ENCODE data around the gene PLB1.
"Not testable (repeated sequence)": the region's sequence is repeated elsewhere in the genome, so short reads cannot be mapped to it uniquely, and the experiment has no call there.

Gene PLB1

DNA sequence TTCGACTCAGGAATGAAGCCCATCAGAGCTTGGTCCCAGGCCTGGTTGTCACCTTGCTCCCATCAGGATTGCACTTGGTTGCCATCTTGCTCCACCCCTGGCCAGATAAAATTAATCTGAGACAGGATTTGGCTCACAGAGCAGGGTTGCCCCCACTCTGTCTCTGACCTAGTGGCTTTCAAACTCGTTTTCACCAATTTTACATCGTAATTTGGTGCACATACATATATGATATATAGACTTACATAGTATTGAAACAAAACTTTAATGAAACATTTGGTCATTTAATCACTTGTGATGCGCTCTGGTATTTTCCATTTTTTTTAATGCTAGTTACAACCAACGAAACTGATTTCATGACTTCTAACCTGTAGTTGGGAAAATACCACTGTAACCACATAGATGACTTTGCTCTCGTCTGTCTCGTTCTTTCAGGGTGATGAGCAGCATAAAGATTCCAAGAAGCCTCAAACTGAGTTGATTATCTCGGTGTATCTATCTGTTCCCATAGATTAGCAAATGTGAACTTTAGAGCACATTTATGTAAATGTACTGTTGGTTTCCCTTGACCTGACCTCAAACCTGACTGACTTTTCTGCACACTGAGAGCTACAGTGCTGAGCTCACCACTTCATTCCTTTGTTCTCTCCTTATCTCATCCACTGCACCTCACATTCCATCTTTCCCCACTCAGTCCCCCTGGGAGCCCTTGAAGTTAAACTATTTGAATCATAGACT is 30.5 kb upstream of the PLB1 start:
- no peak for DNase-seq

DNA sequence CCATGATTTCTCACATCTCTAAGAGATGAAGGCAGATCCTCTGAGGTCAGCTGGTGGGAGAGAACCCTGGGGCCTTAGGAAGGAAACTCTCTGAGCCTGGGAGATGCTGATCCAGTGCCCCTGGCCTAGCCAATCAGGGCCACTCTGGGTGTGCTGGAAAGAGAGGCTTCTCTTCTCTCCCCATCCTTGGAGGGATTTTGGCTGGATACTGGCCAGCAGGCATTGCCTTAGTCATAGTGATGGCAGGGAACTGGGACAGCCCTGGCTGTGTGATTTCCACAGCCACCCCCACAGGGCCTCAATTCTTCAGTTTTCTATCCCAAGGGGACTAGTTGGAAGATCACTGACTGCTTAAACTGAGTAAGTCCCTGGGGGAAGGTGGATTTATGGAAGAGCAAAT is 26.6 kb upstream of the PLB1 start:
- DNase-seq: no peak

DNA sequence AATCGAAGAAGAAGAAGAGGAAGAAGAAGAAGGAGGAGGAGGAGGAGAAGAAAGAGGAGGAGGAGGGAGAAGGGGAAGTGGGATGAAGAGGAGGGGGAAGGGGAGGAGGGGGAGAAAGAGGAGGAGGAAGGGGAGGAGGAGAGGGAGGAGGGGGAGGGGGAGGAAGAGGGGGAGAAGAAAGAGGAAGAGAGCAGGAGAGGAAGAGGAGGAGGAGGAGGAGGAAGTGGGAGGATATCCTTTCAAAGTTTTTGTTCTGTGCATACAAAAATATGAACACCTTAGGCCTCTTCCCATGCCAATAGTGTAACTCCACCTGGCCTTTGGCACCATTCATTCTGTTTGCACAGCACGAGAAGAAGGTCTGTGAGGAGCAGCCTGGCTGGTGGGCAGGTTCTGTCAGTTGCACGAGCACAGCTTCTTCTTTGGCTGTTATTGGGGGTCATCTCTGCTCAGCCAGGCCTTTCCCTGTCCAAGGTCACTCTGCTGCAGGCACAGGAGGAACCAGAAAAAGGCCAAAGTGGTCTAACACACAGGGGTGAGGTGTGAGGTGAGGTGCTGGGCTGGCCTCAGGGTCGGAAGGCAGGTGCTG is 25.8 kb upstream of the PLB1 start:
- no peak for DNase-seq

DNA sequence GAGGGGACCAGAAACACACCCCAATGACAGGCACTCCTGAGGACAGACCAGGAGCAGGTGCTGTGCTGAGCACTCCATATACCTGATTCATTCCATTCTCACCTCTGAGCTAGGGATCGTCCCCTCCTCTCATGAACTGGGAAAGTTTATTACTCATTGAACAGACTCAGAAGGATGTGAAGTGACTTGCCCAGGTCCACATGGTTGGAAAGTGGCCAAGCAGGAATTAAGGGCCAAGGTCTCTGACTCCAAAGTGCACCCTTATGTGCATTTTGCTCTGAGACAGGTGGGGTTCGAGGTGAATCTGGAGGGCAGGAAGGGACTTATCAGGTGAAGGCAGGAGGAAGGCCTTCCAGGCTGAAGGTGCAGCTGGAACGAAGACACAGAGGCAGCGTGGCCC is 25.1 kb upstream of the PLB1 start:
- no peak for DNase-seq

DNA sequence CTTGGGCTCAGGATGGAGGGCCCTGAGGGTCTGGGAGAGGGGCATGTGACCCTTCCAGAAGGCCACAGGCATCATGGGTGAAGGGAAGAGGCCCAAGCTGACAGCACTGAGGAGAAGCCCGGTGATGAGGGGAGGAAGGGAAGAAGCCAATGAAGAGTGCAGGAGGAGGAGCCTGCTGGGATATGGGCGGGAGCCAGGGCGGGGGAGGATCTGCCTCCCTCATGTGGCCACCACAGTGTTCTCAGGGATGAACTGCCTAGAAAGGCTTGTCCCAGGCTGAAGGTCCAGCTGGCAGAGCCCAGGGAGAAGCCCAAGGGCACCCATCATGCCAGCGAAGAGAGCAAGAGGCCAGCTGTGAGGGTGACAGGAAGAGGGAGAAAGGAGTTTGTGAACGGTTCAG is 24.6 kb upstream of the PLB1 start:
- DNase-seq: no peak

DNA sequence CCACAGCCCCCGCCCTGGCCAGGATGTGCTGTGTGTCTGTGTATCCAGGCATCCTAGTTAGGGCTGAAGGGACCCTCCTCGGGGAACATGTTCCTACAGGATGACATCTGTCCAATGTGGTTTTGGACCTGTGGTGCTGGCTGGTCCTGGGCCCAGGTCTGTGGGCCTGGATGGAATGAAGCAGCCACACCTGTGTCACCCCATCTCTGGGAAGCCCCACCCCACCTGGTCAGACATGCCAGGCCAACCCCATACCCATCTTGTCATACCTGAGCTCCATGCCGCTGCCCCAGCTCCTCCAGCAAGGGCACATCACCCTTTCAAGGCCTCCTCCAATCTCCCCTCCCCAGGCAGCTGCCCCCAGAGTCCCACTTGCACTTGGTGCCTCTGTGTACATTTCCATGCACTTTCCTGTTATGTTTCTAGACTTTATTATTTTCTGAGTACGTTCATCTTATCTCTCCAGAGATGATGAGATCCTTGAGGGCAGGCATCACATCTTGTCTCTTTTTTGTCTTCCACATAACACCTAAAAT is 24.1 kb upstream of the PLB1 start:
- DNase-seq: no peak

DNA sequence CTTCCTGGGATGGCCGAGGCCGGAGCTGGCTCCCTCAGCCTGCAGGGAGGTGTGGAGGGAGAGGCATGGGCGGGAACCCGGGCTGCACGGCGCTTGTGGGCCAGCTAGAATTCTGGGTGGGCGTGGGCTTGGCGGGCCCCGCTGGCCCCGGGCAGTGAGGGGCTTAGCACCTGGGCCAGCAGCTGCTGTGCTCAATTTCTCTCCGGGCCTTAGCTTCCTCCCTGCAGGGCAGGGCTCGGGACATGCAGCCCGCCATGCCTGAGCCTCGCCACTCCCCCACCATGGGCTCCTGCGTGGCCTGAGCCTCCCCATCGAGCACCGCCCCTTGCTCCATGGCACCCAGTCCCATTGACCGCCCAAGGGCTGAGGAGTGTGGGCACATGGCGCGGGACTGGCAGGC is 23.2 kb upstream of the PLB1 start:
- not testable (repeated sequence) for DNase-seq

DNA sequence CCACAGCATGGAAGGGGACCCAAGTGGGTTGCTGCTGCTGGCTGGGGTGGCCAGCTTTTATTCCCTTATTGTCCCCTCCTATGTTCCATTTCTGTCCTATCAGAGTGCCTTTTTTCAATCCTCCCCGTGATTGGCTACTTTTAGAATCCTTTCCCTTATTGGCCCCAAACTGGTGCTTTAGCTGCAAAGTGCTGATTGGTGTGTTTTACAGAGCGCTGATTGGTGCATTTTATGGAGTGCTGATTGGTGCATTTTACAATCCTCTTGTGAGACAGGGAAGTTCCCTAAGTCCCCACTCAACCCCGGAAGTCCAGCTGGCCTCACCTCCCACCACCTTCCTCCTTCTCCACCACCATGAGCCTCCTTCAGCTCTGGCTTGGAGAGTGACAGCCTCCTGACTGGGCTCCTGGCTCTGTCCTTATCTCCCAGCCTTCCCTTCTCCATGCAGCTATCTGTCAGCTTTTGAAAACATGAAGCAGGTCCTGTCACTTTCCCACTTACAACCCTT is 20.7 kb upstream of the PLB1 start:
- DNase-seq: no peak

DNA sequence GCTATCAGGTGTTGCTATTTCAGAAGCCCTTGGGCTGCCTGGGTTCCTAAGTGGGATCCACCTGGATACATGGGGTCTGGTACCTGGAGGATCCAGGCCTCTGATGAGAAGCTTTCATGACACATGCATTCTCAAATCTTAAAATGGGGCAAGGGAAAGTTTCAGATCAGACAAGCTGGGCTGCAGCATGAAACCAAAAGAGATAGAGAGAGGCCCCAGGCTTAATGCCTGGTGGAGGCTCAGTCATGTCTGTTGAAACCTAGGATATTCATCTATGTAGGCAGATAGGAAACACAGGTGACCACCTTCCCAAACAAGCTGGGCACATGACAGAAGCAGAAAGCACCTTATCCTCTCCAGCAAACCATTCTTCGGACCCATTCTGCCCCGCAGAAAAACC is 18.8 kb upstream of the PLB1 start:
- DNase-seq: no peak

DNA sequence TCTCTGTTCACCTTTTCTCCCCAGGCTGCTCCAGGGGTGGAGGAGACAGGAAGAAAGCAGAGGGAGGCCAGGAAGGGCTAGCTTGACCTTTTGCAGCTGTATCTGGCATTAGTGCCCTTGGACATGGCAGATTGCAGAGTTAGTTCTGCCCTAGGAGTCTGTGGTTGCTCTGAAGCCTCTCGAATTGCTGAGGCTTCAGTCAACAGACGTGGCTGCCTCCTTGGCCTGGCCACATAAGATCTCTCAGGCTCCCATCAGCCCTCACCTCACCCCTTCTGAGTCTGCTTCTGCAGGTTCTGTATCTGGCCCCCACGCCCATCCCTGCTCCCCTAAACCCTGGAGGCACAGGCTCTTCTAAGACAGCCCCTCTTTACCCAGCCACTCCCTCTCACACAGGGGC is 18.2 kb upstream of the PLB1 start:
- no peak for DNase-seq

DNA sequence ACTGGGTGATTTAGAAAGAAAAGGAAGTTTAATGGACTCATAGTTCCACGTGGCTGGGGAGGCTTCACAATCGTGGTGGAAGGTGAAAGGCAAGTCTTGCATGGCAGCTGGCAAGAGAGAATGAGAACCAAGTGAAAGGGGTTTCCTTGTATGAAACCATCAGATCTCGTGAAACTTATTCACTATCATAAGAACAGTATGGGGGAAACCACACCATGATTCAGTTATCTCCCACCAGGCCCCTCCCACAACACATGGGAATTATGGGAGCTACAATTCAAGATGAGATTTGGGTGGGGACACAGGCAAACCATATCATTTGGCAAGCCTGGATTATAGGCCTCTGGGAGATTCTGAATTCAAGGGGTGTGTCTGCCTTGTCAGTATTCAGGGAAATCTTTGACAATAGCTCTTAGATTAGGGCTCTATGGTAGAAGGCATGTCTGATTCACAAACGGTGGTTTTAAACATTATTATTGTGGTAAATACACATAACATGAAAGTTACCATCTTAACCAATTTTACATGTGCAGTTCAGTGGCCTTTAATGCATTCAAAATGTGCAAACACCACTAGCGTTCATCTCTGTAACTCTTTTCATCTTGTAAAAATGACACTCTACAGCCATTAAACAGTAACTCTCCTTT is 15.3 kb upstream of the PLB1 start:
- no peak for DNase-seq

DNA sequence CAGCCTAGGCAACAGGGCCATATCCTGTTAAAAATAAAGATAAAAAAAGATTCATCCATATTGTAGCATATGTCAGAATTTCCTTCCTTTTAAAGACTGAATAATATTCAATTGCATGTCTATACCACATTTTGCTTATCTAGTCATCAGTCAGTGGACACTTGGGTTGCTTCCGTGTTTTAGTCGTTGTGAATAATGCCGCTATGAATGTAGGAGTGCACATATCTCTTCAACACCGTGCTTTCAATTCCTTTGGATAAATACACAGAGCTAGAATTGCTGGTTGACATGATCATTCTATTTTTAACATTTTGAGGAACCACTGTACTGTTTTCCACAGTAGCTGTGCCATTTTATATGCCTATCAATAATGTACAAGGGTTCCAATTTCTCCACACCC is 14.0 kb upstream of the PLB1 start:
- no peak for DNase-seq

DNA sequence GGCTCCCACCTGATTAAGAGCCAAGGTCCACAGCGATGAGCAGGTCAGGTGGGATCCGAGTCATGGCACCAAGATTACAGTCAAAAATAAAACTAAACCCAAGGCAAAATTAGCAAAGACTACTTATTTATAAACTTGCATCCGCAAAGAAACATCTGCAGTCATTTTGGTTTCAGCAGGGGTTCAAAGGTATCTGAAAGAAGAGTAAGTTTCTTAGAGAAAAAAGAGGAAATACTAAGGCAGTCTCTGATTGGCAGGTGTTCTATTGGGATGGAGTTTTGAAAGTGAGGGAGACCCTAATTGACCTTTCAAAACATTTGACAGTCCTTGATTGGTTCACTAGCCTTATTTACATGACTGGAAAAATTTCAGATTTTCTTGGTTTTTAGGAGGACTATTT is 11.0 kb upstream of the PLB1 start:
- no peak for DNase-seq

DNA sequence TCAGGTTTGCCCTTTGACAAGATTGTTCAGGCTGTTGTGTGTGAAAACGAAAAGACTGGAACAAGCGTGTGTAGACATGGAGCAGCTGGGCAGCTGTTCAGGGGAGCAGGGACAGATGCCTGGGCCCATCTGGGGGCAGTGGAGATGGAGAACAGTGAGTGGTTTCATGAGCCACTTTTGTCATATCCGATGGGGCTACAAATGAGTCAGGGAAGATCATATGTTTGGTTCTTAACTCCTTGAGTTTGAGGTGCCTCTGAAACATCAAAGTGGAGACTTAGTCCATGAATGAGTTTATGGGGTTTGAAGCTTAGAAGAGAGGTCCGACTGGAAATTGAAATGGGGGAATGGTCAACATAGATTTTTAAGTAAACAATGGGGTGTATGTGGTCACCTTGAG is 9.3 kb upstream of the PLB1 start:
- no peak for DNase-seq

DNA sequence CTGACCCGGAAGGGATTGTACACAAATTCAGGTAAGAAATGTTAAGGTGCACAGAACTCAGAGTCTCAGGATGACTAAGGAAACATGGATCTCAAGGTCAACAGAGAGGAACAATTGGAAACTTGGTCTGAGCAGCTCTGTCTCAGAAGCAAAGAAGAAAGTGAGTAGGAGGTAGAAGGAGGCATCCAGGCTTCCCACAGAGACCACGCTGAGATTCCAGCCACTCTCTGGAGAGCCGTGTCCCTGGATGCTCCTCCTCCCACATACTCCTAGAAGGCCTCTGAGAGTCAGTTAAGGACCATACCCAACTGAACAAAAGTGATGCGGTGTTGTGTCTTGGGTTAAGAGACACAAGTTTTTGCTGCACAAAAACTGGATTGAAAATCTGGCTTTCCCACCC is 8.6 kb upstream of the PLB1 start:
- no peak for DNase-seq

DNA sequence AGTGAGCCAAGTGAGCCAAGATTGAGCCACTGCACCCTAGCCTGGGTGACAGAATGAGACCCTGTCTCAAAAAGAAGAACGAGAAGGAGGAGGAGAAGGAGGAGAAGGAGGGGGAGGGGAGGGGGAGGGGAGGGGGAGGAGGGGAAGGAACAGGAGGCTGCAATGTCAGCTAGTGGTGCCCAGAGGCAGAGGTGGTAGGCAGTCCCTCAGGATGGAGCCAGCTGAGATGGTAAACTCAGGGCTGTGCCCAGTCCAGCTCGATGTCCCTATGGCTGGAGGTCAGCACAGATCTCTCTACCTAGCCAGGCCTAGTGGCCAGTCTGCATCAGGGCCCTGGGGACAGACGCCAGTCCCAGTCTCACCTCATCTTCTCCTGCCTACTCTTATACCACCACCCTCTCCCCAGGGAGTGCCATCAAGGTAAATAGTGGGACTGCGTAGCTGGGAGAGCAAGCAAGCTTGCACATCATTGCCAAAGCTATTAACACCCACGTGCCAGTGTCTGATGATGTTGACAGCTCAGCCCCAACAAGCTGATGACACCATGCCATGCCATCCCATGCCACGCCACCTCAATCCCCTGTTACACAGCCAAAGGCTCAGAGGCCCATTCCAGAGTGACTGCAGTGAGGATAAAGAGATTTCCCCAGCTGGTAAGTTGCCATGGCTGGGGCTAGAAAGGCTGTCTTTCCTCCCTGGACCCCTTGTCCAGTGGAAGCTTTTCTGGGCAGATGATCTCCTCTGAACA is 7.6 kb upstream of the PLB1 start:
- no peak for DNase-seq

DNA sequence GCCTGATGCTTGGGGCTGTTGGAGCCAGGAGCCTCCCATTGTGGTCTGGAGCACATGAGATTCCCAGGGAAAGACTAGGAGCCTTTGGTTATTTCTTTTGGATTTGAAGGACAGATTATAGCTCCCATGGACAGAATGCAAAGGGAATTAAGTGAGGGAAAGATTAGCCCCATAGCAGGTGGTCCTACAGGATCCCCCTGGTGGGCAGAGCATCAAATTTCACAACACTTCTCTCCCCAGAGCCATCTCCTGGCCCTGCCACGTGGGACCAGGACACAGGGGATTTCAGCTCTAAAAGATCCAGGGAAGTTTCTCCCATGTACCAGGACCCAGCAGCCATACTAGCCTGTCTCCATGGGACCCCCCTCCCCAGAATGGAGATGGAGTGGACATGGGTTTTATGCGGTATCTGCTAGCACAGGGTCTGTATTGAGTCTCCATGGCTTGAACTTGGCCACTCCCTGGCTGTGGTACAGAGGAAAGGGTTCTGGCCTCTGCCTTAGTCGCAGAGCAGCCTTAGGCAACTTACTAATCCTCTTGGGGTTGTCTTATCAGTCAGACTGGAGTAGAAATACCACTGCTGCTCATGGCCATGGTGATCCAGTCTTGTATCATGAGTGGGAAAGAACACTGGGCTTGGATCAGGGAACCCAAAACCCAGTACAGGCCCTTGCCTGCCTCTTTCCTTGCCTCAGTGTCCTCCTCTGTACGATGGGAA is 6.8 kb upstream of the PLB1 start:
- DNase-seq: no peak

DNA sequence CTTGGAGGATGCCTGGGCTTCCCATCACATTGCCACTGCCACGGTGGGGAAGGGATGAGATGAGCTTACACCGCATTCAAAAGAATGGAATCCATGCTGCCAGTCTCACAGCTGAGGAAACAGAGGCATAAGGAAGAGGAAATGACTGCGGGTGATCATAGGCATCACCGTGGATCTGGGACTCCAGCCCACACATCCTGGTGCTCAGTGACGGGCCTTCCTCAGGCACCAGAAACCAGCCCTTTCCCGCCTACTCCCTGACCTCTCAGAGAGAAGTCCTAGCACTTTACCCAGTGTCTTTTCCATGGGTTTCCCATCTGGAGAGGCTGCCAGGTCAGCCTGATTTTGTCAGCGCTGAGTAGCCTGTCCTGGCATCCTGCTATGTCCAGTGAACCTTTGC is 5.3 kb upstream of the PLB1 start:
- DNase-seq: no peak

DNA sequence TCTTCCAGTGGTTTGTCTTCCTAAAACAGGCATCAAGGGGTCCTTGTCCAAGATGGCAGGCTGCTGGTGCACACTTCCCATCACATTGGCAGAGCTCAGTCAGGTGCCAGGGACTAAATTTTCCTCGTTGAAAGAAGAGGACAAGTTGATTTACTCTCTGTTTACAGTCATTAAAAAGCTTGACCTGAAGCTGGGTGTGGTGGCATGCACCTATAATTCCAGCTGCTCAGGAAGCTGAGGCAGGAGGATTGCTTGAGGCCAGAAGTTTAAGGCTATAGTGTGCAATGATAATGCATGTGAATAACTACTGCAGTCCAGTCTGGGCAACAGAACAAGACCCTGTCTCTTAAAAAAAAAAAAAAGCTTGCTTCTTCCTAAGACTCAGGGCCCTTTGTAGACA is 3.6 kb upstream of the PLB1 start:
- no peak for DNase-seq

DNA sequence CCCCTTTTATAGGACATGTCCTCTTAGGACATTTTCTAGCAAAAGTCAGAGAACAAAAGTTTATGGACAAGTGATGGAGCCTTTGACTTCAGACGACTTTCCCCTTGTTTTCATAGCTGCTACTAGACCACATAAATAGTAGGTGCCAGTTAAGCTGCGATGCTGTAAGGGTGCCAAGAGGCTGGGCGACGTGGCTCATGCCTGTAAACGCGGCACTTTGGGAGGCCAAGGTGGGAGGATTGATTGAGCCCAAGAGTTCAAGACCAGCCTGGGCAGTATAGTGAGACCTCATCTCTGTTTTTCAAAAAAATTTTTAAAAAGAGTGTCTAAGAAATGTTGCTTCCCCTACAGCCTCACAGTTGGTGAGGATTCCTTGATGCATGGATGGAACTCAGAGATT is 2.2 kb upstream of the PLB1 start:
- no peak for DNase-seq

DNA sequence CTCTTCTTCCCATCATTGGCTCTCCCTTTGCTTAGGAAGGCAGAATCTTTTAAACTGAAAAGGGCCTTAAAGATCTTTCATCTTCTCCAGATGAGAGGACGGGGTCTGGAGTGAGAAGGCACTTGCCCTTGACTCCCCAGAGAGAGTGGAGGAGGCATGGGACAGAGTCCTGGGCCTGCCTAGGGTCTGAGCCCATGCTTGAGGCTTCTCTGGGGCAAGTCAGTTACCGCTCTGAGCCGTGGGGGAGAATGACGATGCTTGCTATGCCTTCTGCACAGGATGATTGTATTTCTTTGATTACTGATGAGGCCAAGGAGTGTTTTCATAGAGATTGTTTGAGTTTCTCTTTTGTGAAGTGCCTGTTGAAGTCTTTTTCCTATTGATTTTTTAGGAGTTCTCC is 921 bp downstream of the PLB1 start:
- no peak for DNase-seq

DNA sequence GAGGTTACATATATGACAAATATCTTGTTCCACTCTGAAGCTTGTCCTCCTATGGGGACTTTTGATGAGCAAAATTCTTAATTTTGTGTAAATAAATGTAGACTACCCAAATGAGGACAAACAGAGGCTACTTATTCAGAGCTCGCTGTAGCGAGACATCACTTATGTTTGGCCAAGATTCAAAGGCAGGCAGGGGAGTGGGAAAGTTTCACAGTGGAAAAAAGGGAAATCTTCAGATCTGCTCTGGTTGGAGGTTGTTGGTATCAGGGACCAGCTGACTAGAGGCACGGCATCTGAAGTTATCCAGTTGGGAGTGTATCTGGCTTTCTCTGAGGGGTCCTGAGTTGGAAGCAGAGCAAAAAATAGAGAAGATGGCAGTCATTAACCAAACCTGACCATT is 1.3 kb downstream of the PLB1 start:
- no peak for DNase-seq

DNA sequence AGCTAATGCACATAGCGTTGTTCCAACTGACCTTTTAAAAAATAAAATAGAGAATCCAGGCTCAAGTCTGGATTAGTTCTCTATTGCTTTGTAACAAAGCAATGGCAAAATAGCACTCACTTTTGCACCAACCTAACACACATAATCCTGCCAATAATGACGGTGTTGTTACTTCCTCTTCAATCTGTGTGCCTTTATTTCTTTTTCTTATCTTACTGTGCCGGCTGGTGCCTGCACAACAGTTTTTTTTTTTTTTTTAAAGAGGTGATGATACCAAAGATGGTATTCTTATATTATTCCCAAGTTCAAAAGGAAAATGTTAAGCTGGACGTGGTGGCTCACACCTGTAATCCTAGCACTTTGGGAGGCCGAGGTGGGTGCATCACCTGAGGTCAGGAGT is 3.4 kb downstream of the PLB1 start:
- DNase-seq: no peak

Data from CD4-positive, alpha-beta T cell treated with Interleukin-15 for 1 hour (primary cell).